Ureter (tissue), 1 donor: ENCODE results near the gene ZNF792. TPM values are rescaled to one million over a fixed set of nuclear protein-coding genes. Genes with fewer than 3 reads are reported as not detected.
"Not testable (repeated sequence)": the region's sequence is repeated elsewhere in the genome, so short reads cannot be mapped to it uniquely, and the experiment has no call there.

Source experiments
- DNase-seq: peaks from one replicate; pipeline ENCODE4 v3.0.0-alpha.2; 2020; ENCODE audit warnings: low spot score
- total RNA-seq: library from RNA; stranded (reverse); gene quantifications from one replicate; pipeline ENCODE4 v1.2.4, GENCODE V29; 2023
- donor health status: DM: yes; HTN: yes; CAD: no.

The ZNF792 gene
- total RNA-seq, 1 donor from 2014 or later: 10.2 TPM

DNA sequence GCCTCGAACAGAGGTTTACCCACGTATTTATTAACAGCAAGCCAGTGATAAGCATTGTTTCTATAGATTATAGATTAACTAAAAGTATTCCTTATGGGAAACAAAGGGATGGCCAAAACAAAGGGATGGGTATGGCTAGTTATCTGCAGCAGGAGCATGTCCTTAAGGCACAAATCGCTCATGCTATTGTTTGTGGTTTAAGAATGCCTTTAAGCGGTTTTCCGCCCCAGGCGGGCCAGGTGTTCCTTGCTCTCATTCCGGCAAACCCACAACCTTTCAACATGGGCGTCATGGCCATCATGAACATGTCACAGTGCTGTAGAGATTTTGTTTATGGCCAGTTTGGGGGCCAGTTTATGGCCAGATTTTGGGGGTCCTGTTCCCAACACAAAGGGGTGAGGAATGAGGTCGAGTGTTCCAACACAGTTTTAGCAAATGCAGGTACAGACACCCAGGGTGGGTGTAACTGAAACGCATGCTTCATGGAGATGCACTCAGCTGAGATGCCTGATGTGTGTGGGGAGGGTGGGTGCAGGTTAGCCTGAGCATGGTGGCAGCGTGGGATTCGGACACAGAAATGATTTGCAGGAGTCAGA is 6.3 kb upstream of the ZNF792 start:
- DNase-seq: not testable (repeated sequence)

- no peak for DNase-seq
Observed at GRCh38 chr19:34969721-34970120, 5.7 kb upstream of the ZNF792 start.

DNA sequence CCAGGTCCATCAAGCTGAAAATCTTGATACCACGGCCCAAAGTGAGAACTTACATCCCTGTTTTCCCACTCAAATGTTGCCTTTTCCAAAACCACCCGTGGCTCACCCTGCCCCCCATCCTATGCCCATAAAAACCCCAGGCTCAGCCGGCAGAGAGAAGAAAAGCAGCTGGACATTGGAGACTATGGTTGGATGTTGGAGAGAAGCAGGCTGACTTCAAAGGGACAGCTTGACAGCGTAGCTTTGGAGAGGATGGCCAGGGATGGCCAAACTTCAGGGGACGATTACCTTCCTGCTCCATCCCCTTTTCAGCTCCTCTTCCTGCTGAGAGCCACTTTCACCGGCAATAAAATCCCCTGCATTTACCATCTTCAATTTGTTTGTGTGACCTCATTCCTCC is 3.5 kb upstream of the ZNF792 start:
- no peak for DNase-seq

- not testable (repeated sequence) for DNase-seq
Observed at GRCh38 chr19:34965505-34965904, 1.5 kb upstream of the ZNF792 start.

DNA sequence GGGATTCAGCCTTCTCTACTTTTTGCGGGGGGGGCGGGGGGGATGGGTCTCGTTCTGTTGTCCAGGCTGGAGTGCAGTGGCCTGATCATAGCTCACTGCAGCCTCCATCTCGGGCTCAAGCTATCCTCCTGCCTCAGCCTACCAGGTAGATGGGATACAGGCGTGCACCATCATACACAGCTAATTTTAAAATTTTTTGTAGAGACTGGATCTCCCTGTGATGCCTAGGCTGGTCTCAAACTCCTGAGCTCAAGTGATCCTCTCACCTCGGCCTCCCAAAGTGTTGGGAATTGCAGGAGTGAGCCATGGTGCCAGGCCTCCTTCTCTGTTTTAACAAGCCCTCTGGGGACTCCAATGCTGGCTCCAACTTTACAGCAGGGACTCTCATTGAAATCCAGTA is 569 bp upstream of the ZNF792 start:
- no peak for DNase-seq

DNA sequence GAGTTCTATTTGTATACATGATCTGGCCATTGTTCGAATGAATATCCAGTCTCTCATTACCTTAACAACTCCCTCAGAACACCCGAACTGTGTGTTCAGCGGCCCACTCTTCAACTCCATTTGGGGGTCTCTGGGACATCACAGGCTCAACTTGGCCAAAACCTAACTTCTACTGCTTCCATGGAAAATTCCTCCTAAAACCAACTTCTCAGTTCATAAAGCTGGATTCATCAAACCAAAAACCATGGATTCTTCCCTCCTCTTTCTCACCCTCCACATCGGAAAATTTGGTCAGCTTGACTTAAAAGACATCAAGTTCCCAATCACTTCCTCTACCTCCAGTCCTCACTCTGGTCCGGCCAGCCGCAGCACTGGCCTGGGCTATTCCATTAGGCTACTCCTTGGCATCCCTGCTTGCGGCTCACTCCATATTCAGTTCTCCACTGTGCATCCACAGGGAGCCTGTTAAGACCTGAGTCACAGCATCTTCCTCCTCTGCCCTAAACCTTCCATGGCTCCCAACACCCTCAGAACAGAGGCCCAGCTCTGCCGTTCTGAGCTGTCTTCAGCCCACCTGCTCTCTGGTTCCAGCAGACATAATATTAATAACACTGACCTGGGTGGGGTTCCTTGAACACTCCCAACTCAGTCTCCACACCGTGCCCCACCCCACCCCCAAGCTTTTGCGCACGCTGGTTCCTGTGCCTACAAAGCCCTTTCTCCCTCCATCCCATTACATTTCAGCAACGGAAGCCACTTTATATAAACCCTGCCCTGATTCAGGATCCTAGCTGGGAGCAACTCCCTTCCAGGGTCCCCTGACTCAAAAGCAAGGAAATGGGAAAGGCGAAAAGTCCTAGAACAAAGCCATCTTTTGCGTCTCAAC is 1.1 kb downstream of the ZNF792 start:
- DNase-seq: no peak

DNA sequence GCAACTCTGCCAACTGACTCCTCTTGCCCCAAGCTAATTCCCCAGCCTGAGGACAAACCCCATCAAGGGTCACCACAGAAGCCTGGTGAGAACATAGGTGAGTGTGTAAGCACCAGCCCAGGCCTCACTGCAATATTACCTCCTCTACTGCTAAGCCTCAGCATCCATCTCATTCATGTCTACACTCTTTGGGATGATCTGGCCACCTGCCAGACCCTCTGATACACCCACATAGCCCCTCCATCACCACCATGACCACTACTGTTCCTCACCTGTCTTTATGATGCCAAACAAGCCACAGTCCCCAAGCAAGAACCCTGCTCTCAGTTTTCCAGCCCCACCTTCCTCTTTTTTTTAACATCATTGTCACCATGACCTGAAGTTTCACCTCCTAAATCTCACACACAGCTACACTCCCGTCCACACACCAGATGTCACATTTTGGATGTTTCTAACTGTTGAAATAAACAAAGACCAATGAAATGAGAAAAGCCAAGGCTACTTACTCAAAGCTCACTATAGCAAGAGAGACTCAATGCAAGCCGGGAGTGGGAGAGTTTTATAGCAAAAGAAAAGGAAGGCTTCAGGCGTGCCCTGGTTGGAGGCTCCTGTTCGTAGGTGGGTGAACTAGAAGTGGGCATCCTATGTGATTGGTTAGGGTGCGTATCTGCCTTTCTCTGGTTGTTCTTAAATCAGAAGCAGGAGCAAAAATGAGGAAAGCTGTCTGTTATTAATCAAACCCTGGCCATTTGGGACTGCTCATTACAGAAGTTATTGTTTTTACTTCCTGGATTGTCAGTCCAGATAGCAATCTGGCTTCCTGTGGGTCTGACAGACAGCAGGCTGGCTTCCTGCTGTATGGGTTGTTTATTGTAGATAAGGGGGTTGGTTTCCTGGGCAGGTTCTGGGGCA is 2.0 kb downstream of the ZNF792 start:
- no peak for DNase-seq

DNA sequence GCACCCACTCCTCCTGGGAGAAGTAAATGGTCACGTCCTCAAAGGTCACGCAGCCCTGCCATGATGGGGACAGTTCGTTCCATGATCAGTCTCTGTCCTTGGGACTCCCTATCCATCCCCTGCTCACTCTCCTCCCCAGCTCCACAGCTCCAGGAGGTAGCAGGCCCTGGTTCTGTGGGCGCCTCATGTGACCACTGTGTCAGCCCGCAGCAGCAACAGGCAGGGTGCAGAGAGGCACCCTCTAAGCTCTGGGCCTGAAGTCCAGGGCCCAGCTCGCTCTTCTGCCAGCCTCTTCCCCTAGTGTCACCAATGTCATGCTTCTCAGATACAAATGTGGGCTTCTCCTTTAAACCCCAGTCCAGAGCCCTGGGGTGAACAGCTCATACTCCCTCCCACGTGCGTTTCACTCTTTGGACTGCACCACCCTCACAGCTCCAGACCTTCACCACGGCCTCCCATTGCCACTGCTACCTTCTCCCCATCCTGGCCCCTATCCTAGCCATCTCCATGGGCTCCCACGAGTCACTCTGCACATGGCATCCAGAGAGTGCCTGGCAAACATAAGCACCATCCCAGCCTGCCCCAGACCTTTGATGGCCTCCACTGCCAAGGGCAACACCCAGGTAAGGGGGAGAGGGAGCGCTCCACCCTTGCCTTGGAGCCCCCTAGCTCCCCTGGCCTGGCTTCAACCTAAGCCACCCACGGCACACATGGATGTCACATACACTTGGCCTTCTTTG is 2.9 kb downstream of the ZNF792 start:
- DNase-seq: no peak

DNA sequence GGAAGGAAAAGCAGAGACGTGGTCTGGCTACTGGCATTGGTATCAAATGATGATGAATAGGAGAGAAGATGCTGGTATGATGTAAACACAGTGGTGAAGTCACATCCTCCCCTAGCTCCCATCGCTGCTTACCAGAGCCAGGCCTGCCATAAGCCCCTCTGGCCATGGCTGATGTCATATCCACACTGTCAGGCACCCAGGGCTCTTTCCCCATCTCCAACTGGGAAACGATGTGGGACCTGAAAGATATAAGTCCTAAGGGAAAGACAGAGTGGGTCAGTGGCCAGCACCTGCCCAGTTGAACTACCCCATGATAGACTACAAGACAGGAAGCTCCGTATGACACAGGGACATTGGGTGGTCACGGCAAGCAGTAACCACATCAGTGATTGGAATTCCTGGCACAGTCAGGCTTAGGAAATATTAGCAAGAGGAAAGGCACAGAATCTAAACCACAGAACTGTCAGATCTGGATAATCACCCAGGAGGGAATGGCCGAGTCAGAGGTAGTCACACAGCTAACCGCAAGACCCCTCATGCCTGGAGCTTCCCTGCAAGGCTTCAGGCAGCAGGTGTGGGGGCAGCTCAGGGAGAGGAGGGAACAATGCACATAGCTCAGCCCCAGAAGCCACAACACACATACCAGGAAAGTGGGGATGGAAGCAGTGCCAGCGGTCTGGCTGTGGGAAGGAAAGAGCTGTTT is 3.8 kb downstream of the ZNF792 start:
- DNase-seq: no peak

DNA sequence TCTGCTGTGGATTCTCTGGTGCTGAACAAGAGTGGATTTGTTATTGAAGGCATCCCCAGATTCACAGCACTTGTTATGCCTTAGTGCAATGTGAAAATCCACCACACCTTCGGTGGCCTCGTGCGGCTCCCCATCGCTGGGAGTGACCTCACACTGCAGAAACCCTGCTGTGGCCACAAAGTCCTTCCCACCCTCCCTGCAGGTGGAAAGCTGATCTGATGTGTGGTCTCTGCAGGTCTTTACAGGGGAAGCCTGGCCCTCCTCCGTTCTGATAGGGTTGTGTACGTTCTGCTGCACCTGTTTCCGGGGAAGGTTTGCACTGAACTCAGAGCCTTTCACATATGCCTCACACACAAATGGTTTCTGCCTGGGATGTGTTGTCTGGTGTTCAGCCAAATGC is 5.0 kb downstream of the ZNF792 start:
- no peak for DNase-seq

DNA sequence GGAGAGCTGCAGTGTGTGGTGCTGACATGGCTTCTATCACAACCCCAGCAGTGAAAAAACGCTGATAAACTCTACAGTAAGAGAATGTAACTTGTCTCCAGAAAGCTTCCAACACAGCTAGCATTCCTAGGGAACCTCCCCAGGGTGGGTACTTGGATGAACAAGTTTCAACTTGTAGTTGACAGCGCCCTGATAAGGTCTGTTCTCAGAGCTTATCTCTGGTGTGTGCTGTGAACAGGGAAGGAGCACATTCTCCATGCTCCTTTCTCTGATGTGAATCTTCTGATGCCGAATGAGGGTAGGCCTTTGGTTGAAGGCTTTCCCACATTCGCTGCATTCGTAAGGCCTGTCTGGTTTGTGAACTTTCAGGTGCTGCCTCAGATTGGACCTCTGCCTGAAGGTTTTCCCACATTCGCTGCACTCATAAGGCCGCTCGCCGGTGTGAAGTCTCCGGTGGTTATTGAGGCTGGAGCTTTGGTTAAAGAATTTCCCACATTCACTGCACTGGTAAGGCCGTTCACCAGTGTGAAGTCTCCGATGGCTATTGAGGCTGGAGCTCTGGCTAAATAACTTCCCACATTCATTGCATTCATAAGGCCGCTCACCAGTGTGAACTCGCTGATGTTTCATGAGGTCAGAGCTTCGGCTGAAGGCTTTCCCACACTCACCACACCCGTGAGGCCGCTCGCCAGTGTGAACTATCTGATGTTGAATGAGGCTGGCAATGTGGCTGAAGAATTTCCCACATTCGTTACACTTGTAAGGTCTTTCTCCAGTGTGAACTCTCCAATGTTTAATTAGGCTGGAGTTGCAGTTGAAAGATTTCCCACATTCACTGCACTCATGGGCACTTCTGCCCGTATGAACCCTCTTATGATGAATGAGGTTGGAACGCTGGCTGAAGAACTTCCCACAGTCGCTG is 5.9 kb downstream of the ZNF792 start:
- DNase-seq: no peak

DNA sequence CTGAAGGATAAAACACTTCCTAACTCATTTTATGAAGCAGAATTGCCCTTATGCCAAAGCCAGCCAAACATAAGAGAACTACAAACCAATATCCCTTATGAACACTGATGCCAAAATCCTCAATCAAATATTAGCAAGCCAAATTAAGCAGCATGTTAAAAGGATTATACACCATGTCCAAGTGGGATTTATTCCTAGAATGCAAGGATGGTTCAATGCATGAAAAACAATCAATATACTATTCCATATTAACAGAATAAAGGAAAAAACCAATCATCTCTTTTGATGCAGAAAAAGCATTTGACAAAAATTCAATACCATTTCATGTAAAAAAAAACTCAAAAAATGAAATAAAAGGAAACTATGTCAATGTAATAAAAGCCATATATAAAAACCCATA is 10.9 kb downstream of the ZNF792 start:
- DNase-seq: no peak

- DNase-seq: no peak
Observed at GRCh38 chr19:34943861-34944573, 20.0 kb downstream of the ZNF792 start.

- DNase-seq: no peak
Observed at GRCh38 chr19:34938886-34939285, 25.1 kb downstream of the ZNF792 start.

- no peak for DNase-seq
Observed at GRCh38 chr19:34936184-34936583, 27.8 kb downstream of the ZNF792 start.

- DNase-seq: no peak
Observed at GRCh38 chr19:34932494-34932893, 31.5 kb downstream of the ZNF792 start.

- peak; percentile 92 for DNase-seq
Observed at GRCh38 chr19:34926685-34927375, 37.2 kb downstream of the ZNF792 start, which contains the start of gene ZNF30. TSS of gene ZNF30 (plus strand) at chr19:34926903. CDS start at chr19:34929948, 3,045 bp downstream.

GRCh38 chr19:34926361-34926684 is 37.7 kb downstream of the ZNF792 start:
- DNase-seq: no peak
